Stimulated activated naive CD8-positive, alpha-beta T cell treated with anti-CD3 and anti-CD28 coated beads, Interleukin-15, Interleukin-2, amounts not matched to agents 100 ng/mL and 50 ng/mL, for 24 hours (primary cell): ENCODE results near the gene CCDC66.

ENCODE experiments used
- H3K27ac Mint-ChIP-seq: one replicate; pipeline ENCODE4 v1.8.0; 2021; ENCODE audit warnings: mild to moderate bottlenecking, mixed read lengths
- H3K27me3 Mint-ChIP-seq: one replicate; pipeline ENCODE4 v1.8.0; 2021; ENCODE audit warnings: mixed read lengths
- H3K36me3 Mint-ChIP-seq: one replicate; pipeline ENCODE4 v1.8.0; 2021; ENCODE audit warnings: low read depth, mixed read lengths
- H3K4me1 Mint-ChIP-seq: one replicate; pipeline ENCODE4 v1.8.0; 2021; ENCODE audit warnings: low read depth, mixed read lengths
- H3K4me3 Mint-ChIP-seq: one replicate; pipeline ENCODE4 v1.8.0; 2021; ENCODE audit warnings: mild to moderate bottlenecking, mixed read lengths
- H3K9me3 Mint-ChIP-seq: one replicate; pipeline ENCODE4 v1.8.0; 2021; ENCODE audit warnings: mixed read lengths

The CCDC66 gene

DNA sequence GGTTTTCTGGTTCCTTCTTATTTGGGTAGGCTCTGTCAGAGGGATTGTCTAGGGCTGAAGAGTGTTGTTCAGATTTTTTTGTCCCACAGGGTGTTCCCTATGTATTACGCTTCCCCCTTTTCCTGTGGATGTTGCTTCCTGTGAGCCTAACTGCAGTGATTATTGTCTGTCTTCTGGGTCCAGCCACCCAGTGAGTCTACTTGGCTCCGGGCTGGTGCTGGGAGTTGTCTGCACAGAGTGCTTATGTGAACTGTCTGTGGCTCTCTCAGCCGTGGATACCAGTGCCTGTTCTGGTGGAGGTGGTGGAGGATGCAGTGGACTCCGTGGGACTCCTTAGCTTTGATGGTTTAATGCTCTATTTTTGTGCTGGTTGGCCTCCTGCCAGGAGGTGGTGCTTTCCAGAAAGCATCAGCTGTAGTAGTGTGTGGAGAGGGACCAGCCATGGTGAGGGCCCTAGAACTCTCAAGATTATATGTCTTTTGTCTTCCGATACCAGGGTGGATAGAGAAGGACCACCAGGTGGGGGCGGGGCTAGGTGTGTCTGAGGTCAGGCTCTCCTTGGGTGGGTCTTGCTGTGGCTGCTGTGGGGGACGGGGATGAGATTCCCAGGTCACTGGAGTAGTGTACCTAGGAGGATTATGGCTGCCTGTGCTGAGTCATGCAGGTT is 53.8 kb downstream of the CCDC66 start:
- peaks cover 66% of the 10 kb centered on the region for H3K4me1 Mint-ChIP-seq
- H3K36me3 Mint-ChIP-seq: peaks cover 93% of the 10 kb centered on the region
- H3K4me3 Mint-ChIP-seq: no peak overlapping the region
- H3K27ac Mint-ChIP-seq: peak overlapping the region; percentile 66
- H3K9me3 Mint-ChIP-seq: peaks cover 3% of the 10 kb centered on the region
- no peaks in the 10 kb centered on the region for H3K27me3 Mint-ChIP-seq

- Mint-ChIP-seq H3K9me3 (peaks cover 7% of the 10 kb centered on the region), H3K36me3 (peaks cover 93% of the 10 kb centered on the region), H3K27ac (peak overlapping the region; percentile 42), H3K4me3 (no peak overlapping the region), H3K27me3 (no peaks in the 10 kb centered on the region), H3K4me1 (peaks cover 71% of the 10 kb centered on the region)
These were observed 54.4 kb downstream of the CCDC66 start for GRCh38 chr3:56611364-56611763.

DNA sequence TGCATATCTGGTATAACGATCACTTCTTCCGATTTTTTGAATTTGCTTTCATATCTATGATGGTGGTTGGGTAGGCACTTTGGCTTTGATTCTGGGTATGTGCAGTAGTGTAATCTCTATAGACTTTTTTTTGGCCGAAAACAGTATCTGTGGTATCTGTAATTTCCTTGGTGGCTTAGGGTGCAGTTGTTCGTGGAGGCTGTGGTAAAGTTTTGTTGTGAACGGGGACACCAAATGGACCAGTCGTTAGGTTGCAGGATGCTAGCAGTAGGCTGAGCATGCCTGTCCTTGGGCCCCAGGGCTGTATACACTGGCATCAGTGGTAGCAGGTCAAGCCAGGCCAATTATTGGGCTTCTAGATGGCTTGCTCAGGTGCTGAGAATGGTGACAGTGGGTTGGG is 55.2 kb downstream of the CCDC66 start:
- H3K27ac Mint-ChIP-seq: peak overlapping the region; percentile 7
- H3K27me3 Mint-ChIP-seq: no peaks in the 10 kb centered on the region
- H3K9me3 Mint-ChIP-seq: peaks cover 7% of the 10 kb centered on the region
- peaks cover 71% of the 10 kb centered on the region for H3K4me1 Mint-ChIP-seq
- no peak overlapping the region for H3K4me3 Mint-ChIP-seq
- H3K36me3 Mint-ChIP-seq: peaks cover 93% of the 10 kb centered on the region

DNA sequence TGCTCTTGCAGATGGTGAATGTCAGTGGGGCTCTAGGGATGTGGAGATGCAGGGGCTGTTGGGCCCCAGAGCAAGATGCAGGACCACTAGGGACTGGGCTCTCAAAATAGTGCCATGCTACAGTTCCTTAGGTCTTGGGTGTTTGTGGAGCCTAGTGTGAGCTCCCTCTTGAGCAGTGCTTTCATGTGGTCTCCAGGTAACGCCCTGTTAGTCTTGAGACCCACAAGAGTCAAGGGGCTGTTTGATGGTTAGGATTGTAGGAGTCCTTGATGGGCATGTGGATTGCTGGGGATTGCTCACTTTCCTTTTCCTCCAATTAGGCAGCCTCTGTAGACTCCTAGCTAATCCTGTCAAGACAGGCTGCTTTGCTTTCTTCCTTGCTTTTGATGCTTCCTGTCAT is 56.0 kb downstream of the CCDC66 start:
- Mint-ChIP-seq H3K9me3 (peaks cover 7% of the 10 kb centered on the region), H3K27ac (no peak overlapping the region), H3K4me3 (no peak overlapping the region), H3K36me3 (peaks cover 92% of the 10 kb centered on the region), H3K4me1 (peaks cover 63% of the 10 kb centered on the region), H3K27me3 (no peaks in the 10 kb centered on the region)

DNA sequence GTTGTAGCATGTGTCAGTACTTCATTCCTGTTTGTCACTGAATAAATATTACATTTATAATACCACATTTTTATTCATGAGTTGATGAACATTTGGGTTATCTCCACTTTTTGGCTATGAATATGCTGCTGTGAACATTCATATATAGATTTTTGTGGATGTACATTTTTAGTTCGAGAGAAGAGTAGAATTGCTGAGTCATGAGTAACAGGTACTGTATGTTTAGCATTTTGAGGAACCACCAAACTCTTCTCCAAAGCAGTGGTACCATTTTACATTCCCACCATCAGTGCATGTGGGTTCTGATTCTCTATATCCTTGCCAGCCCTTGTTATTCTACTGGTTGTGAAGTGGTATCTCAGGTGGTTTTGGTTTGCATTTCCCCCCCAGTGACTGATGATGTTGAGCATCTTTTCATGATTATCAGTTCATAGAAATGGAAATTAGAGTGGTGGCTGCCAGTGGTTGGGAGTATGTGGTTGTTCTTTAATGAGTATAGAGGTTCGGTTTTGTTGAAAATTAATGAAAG is 59.6 kb downstream of the CCDC66 start:
- H3K9me3 Mint-ChIP-seq: peaks cover 7% of the 10 kb centered on the region
- H3K36me3 Mint-ChIP-seq: peaks cover 90% of the 10 kb centered on the region
- peaks cover 30% of the 10 kb centered on the region for H3K4me1 Mint-ChIP-seq
- no peaks in the 10 kb centered on the region for H3K27me3 Mint-ChIP-seq
- no peak overlapping the region for H3K4me3 Mint-ChIP-seq
- peak overlapping the region; percentile 32 for H3K27ac Mint-ChIP-seq

GRCh38 chr3:56620371-56620770 is 63.4 kb downstream of the CCDC66 start:
- Mint-ChIP-seq H3K4me3 (no peak overlapping the region), H3K27me3 (no peaks in the 10 kb centered on the region), H3K4me1 (peaks cover 11% of the 10 kb centered on the region), H3K36me3 (peaks cover 90% of the 10 kb centered on the region), H3K9me3 (peaks cover 4% of the 10 kb centered on the region), H3K27ac (peak overlapping the region; percentile 28)

GRCh38 chr3:56621681-56622080 is 64.7 kb downstream of the CCDC66 start:
- peaks cover 2% of the 10 kb centered on the region for H3K4me1 Mint-ChIP-seq

DNA sequence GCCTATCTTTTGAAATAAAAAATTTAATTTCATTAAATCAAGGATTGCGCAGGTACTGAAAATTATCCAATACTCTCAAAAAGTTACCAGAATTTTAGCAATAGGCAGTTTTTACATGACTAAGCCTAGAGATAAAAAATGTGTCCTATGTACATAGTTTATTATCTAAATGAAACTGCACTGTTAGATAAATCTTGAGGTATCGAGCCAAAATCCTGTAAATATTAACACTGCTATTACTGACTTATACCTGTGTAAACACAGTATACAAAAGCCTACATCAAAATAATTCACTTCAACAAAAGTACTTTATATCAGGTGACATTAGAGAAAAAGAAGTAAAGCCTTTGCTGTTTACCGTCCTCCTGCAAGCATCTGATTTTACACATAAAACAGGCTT is 65.4 kb downstream of the CCDC66 start:
- H3K4me3 Mint-ChIP-seq: no peak overlapping the region
- no peaks in the 10 kb centered on the region for H3K27me3 Mint-ChIP-seq
- H3K9me3 Mint-ChIP-seq: no peaks in the 10 kb centered on the region
- no peaks in the 10 kb centered on the region for H3K4me1 Mint-ChIP-seq
- H3K27ac Mint-ChIP-seq: no peak overlapping the region
- peaks cover 81% of the 10 kb centered on the region for H3K36me3 Mint-ChIP-seq

More at GRCh38 chr3:56621681-56622080, 64.7 kb downstream of the CCDC66 start:
- Mint-ChIP-seq H3K4me3 (no peak overlapping the region), H3K27ac (no peak overlapping the region), H3K27me3 (no peaks in the 10 kb centered on the region), H3K9me3 (no peaks in the 10 kb centered on the region), H3K36me3 (peaks cover 81% of the 10 kb centered on the region)

- H3K9me3 Mint-ChIP-seq: no peaks in the 10 kb centered on the region
- H3K27ac Mint-ChIP-seq: peak overlapping the region; percentile 80
- H3K4me1 Mint-ChIP-seq: no peaks in the 10 kb centered on the region
- no peaks in the 10 kb centered on the region for H3K27me3 Mint-ChIP-seq
- peaks cover 73% of the 10 kb centered on the region for H3K36me3 Mint-ChIP-seq
- no peak overlapping the region for H3K4me3 Mint-ChIP-seq
These were observed 67.8 kb downstream of the CCDC66 start for GRCh38 chr3:56624725-56625124.

DNA sequence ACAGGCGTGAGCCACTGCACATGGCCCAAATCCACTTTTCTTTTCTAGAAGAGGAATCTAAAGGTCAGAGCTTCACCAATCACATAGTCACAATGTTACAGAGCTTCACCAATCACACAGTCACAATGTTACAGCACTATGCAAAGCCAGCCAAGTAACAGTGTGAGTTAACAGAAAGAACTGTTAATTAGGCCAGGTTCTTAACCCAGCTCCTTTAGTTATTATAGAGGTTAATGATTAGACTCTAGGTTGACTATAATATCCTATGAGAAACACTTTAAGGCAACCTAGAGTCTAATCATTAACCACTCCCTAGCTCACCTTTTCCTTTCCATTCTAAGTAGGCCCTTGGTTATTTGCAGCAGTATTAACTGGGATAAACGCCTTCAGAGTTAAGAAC is 72.1 kb downstream of the CCDC66 start:
- Mint-ChIP-seq H3K27ac (no peak overlapping the region), H3K36me3 (peaks cover 53% of the 10 kb centered on the region)

DNA sequence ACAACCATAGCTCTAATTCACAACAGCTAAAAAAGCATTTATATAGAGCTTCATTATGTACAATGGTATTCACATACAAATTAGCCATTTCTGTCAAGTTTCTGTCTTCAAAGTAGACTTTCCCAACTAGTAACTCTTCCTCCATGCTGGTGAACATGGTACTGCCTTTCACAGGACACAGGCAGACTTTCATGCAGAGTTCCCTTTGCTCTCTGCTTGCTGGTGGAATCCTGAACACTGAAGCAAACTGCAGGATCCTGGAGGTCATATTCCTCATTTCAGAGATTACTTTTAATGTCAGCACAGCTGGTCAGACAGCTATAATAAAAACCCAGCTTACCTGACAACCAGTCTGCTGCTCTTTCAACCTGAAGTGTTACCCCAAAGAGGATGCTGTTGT is 72.5 kb downstream of the CCDC66 start:
- Mint-ChIP-seq H3K27me3 (no peaks in the 10 kb centered on the region), H3K36me3 (peaks cover 53% of the 10 kb centered on the region), H3K4me3 (no peak overlapping the region), H3K9me3 (no peaks in the 10 kb centered on the region), H3K4me1 (no peaks in the 10 kb centered on the region), H3K27ac (no peak overlapping the region)

More for the DNA sequence above, 72.1 kb downstream of the CCDC66 start:
- no peaks in the 10 kb centered on the region for H3K27me3 Mint-ChIP-seq
- H3K9me3 Mint-ChIP-seq: no peaks in the 10 kb centered on the region
- H3K4me1 Mint-ChIP-seq: no peaks in the 10 kb centered on the region
- no peak overlapping the region for H3K4me3 Mint-ChIP-seq

DNA sequence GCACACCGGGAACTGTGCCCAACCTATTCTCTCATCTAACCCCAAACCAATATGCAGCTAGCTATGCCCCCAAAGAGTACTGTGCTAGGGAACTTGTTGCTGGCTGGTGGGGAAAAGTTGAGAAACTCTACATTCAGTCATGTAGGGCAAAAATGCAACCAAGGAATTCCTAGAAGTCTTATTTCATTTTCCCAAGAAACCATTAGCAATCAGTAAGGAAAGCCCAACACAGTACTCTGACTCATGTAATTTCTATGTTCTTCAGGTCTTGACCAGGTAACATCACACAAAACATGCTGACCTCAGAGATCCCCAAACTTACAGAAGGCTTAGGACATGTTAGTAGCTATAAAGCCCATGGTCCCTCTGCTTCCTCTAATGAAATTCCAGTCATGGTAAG is 74.0 kb downstream of the CCDC66 start:
- H3K4me3 Mint-ChIP-seq: no peak overlapping the region
- no peaks in the 10 kb centered on the region for H3K9me3 Mint-ChIP-seq
- no peaks in the 10 kb centered on the region for H3K27me3 Mint-ChIP-seq
- no peak overlapping the region for H3K27ac Mint-ChIP-seq
- H3K36me3 Mint-ChIP-seq: peaks cover 57% of the 10 kb centered on the region
- no peaks in the 10 kb centered on the region for H3K4me1 Mint-ChIP-seq

- Mint-ChIP-seq H3K4me1 (no peaks in the 10 kb centered on the region), H3K27ac (no peak overlapping the region), H3K4me3 (no peak overlapping the region), H3K27me3 (no peaks in the 10 kb centered on the region), H3K9me3 (no peaks in the 10 kb centered on the region), H3K36me3 (peaks cover 55% of the 10 kb centered on the region)
These were observed 76.2 kb downstream of the CCDC66 start for GRCh38 chr3:56633181-56633580.

GRCh38 chr3:56633602-56634535 is 76.9 kb downstream of the CCDC66 start:
- Mint-ChIP-seq H3K36me3 (peaks cover 58% of the 10 kb centered on the region), H3K27me3 (no peaks in the 10 kb centered on the region), H3K27ac (no peak overlapping the region), H3K4me3 (no peak overlapping the region), H3K4me1 (no peaks in the 10 kb centered on the region), H3K9me3 (no peaks in the 10 kb centered on the region)

- Mint-ChIP-seq H3K4me1 (peaks cover 27% of the 10 kb centered on the region), H3K4me3 (no peak overlapping the region), H3K9me3 (no peaks in the 10 kb centered on the region), H3K27me3 (no peaks in the 10 kb centered on the region), H3K36me3 (peaks cover 75% of the 10 kb centered on the region), H3K27ac (no peak overlapping the region)
These were observed 88.4 kb downstream of the CCDC66 start for GRCh38 chr3:56645407-56645806.
